GM19023 (cell line): Measurements from ENCODE around the gene NEO1.

ENCODE experiments used
- ATAC-seq: cut with Tn5 transposase; IDR thresholded peaks from one replicate; pipeline ENCODE4 v1.9.1; 2021; ENCODE audit warnings: mild to moderate bottlenecking, moderate library complexity; ENCODE audit not compliant: unreplicated experiment

The NEO1 gene

GRCh38 chr15:73246439-73246838 lies 194.2 kb downstream of the NEO1 start:
- no peak for ATAC-seq

DNA sequence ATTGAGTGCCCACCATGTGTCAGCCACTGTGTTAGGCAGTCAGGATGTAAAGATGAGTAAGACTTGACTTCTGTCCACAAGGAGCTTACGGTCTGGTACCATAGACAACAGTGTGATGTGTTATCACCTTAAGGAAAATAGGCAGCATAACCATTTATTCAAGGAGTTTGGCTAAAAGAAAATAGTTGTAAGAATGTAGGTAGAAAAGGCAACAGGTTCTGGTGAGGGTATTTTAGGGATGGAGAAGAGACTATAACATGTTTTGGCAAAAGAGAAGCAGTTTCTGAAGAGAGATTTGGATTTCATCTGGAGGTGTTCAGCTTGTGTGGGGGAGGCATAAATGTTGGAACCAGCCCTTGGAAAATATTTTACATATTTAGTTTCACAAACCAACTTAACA lies 194.6 kb downstream of the NEO1 start:
- ATAC-seq = no peak

DNA sequence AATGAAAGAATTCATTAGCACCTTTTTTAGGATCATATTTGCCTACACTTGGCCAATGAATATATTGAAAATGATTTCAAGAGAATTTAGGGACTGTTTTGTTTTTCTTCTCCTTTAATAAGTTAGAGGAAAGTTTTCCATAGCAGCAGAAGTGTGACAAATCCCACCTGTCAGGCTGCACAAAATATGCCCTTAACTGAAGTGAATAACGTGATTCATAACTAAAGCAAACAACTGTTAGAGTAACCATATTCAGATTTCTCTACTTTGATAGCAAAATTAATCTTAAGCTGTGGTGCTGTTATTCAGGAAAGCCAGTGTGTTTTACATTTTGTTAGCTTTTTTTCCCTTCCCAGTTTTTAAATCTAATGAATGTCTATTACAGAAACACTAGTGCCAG lies 195.1 kb downstream of the NEO1 start:
- ATAC-seq = no peak

- no peak for ATAC-seq
These were observed 197.2 kb downstream of the NEO1 start for GRCh38 chr15:73249499-73249898.

DNA sequence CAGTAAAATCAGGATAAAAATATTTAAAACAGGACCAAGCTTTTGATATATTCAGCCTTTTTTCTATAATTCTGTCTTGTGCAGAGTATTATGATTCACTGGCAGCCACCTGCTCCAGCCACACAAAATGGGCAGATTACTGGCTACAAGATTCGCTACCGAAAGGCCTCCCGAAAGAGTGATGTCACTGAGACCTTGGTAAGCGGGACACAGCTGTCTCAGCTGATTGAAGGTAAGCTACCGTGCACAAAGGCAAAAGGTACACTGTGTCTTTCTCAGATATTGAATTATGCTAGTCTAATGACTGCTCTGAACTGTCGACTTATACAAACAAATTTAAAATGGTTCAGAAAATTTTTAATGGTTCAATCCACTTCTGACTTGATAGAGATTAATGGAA lies 202.3 kb downstream of the NEO1 start:
- ATAC-seq = no peak

DNA sequence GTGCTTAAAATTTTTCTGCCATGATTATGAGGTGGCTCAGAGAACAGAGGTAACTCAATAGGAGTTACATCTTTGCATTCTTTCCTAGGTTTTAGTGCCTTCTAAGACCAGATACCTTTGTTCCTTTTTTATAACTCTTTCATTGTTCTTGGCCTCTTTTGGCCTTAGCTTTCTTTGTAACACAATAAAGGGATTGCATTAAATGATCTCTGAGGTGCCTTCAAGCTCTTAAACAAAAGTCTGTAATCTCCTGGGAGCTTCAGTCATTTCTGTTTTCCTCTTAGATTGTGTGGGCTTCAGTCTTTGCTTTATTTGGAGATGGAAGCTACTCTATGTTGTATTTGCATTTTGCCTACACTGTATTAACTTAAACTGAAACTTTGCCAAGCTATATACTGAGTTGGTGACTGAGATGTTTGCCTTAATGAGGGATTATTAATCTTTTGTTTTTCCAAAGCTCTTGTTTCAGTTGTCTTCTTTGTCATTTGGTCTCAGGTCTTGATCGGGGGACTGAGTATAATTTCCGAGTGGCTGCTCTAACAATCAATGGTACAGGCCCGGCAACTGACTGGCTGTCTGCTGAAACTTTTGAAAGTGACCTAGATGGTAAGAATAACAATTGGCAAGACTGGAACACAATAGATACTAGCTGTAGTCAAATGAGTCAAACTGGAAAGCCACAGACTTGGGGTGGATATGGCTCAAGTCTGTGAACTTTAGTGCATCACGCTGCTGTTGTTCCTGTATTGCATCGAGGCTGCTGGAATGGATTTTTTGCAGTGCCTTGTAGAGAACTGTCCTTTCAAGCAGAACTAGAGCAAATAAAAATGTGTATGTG lies 206.2 kb downstream of the NEO1 start:
- no peak for ATAC-seq

DNA sequence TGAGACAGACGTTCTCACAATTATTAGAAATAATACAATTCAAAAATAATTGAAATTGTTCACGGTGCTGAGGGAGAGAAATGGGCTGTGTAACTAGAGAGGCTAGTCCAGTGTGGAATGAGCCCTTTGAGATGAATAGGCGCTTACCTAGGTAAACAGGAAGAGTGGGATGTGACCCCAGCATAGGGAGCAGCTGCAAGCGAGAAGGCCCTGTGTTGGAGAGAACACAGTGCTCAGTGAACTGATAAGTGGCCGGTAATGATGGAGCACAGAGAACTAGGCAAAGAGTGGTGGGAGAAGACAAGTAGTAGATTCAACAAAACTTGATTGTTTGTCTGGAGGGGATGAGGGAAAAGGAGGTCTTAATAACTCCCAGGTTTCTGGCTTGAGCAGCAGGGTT lies 212.6 kb downstream of the NEO1 start:
- ATAC-seq = no peak

DNA sequence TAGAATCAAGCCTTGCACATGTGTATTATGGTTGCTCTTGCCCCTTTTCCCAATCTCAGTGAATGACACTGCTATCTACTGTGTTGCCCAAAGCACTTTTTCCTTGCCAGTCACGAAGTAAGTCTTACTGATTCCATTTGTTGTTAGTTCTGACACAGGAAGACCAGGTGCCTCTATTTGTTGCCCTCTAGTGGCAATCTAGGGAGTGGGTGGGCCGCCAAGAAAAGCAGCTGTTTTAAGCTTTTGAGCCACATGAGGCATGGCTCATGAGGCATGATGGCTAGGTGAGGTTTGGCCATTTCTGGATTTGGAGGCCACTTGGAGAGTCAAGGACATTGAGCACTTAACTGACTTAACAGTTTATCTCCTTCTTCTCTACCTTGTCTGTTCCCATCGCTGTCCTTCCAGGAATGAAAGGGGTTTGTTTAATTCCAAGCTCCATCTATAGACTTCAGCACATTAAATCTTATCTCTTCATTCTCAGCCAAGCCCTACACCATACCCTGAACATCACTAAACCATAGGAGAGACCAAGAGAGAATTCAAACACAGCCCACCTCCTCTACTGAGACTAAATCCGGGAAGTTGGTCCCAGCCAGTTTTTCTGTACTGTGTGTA lies 213.4 kb downstream of the NEO1 start:
- ATAC-seq = no peak

- no peak for ATAC-seq
These were observed 216.2 kb downstream of the NEO1 start for GRCh38 chr15:73268457-73268856.

- no peak for ATAC-seq
These were observed 218.3 kb downstream of the NEO1 start for GRCh38 chr15:73270366-73271097.

DNA sequence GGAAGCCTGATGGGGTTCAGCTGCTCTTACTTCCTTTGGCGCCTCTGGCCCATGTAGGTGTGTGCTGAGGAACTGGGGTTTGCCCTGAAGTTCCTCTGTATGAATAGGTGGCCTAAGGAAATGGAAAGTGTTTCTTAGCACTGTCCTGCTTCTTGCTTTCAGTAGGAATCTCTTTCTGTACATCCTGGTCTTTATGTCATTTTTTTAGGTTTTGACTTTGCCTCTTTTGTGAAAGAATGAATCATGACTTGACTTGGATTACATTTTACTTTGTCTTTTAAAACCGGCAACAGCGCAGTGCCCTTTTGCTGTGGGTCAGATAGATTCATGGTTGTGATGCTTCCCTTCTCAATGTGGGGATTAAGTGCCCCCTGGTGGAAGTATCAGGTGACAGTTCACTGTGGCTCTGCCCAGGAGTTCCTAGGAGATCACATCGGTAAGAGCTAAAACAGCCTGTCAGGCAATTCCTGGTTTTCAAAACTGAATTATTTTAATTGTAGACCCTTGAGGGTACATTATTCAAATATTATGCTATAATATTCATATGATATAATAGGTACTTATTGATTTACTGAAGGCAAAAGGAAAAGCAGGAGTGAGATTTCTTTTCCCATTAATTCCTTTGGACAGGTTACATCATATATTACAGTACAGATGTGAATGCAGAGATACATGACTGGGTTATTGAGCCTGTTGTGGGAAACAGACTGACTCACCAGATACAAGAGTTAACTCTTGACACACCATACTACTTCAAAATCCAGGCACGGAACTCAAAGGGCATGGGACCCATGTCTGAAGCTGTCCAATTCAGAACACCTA lies 221.1 kb downstream of the NEO1 start:
- no peak for ATAC-seq

DNA sequence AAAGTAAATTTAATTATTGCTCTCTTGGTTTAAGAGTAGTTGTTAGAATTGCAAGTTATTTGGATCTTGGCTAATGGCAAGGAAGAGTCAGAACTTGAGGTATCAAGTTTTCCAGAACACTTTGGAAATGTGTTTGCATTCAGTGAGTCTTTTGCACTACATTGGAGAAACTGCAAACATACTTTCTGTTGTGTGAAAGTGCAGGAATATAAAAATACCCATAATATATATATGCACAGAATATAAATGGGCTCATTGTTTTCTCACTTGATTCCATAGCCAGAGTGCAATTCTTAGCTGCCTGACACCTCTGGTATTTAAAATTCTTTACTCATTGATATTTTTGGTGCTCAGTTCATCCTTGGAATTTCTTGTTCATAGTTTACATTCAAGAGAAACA lies 223.6 kb downstream of the NEO1 start:
- ATAC-seq = no peak

- ATAC-seq = no peak
These were observed 230.5 kb downstream of the NEO1 start for GRCh38 chr15:73282567-73283365.

DNA sequence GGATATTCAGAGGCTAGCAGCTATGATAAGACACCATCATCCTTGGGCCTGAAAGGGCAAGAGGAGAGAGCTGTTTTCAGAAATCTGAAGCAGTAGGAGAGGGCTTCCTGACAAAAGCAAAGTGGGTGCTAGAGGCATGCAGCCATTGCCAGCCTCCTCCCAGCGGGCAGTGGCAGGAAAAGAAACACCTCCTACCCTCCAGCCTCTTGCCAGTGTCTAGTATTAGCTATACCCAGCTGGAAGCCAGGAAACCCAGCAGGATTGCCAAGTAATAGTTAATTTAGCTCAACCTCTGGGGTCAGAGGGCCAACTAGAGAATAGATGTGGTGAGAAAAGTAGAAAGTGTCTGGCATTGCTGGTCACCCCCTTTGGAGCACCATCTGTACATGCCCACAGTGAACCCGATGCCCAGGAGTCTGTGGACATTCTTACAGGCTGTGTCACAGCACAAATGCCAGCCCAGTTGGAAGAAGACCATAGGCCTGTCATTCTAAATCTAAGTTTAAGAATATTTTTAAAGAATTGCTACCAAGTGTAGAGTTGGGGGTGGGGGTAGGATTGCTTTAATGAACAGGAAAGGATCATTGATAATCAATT lies 231.2 kb downstream of the NEO1 start:
- no peak for ATAC-seq

DNA sequence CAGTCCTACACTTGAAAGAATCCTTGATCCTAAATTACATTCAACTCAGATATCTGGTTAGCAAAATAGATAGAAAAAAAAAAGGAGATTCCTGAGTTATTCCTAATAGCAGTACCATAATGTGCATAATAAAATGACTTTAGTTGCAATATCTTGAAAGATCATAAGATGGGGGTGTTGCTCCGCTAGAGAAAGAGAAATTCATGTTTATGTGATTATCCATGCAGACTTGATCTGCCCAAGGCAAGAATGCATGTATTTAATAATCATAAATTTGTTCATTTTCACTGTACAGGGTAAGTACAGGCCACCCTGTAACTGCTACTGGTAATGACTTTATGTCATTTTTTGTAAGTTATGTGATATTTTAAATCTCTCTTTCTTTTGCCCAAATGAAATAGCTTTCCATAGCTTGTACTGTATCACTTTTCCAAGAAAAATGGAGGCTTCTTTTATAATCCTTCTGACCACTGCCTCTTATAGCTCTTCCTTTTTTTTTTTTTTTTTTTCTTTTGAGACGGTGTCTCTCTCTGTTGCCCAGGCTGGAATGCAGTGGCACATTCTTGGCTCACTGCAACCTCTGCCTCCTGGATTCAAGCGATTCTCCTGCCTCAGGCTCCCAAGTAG lies 231.9 kb downstream of the NEO1 start:
- no peak for ATAC-seq

GRCh38 chr15:73286311-73286710 lies 234.0 kb downstream of the NEO1 start:
- no peak for ATAC-seq

DNA sequence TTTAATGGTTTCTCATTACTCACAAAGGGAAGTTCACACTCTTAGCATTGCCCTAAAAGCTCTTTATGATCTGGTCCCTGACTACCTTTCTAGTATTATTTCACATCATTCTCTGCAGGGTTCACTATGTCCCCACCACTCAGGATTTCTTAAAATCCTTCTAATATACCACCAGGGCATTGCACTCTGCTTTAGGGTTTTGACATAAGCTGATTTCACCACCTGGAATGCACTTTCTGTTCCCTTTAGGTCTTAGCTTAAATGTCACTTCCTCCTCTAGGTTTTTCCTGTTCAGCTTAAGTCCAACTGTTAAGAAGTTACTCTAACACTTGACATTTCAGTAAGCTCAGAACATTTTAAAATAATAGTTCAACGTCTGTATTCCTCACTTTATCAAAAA lies 234.8 kb downstream of the NEO1 start:
- no peak for ATAC-seq

- no peak for ATAC-seq
These were observed 239.2 kb downstream of the NEO1 start for GRCh38 chr15:73291441-73291840.

- no peak for ATAC-seq
These were observed 241.5 kb downstream of the NEO1 start for GRCh38 chr15:73293773-73294172.
